ENCODE measurements around the gene SFXN1. TPM values are rescaled to one million over a fixed set of nuclear protein-coding genes. Genes with fewer than 3 reads are reported as not detected.

Gene SFXN1, protein sequence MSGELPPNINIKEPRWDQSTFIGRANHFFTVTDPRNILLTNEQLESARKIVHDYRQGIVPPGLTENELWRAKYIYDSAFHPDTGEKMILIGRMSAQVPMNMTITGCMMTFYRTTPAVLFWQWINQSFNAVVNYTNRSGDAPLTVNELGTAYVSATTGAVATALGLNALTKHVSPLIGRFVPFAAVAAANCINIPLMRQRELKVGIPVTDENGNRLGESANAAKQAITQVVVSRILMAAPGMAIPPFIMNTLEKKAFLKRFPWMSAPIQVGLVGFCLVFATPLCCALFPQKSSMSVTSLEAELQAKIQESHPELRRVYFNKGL
- total RNA-seq = 49.9 and 90.6 TPM in 2 replicates

DNA sequence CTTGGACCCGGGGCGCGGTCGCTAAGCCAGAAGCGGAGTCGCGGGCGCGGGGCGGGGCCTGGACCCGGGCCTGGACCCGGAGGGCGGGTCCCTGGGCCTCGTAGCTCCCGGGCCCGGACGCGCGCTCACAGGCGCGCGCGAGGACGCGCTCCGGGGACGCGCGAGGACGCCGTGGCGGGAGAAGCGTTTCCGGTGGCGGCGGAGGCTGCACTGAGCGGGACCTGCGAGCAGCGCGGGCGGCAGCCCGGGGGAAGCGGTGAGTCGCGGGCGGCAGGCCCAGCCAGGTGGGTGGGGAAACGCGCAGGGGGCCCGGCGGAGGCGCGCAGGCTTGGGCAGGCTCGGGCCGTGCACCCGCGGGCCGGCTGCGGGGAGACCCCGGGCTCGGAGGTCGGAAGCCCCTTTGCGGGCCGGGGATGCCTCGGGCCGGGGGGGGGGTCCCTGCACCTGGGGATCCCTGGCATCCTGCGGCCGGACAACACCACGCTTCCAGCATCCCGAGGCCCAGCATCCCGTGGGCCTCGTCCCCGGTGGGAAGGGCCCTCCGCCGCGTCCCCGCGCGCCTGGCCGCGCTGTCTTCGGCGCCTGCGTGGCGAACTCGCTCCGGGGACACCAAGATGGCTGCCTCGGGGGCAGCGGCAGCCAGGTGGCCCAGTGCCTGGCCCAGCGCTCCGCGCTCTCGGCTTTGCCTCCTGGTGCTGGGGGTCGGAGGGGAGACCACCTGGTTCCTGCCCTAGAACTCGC, at the start of gene SFXN1:
TSS of gene SFXN1 (plus strand) at position 177 of the 741 bp plus-strand sequence. CDS start 13,544 bp downstream, outside the sequence.
- DNase-seq (ENCODE audit: low read depth) = no peak
- peak within 1 kb of the TSS; percentile 65 for H3K4me3 ChIP-seq (ENCODE audit: low read depth, low read length)
- TF ChIP-seq, protein P1, sequence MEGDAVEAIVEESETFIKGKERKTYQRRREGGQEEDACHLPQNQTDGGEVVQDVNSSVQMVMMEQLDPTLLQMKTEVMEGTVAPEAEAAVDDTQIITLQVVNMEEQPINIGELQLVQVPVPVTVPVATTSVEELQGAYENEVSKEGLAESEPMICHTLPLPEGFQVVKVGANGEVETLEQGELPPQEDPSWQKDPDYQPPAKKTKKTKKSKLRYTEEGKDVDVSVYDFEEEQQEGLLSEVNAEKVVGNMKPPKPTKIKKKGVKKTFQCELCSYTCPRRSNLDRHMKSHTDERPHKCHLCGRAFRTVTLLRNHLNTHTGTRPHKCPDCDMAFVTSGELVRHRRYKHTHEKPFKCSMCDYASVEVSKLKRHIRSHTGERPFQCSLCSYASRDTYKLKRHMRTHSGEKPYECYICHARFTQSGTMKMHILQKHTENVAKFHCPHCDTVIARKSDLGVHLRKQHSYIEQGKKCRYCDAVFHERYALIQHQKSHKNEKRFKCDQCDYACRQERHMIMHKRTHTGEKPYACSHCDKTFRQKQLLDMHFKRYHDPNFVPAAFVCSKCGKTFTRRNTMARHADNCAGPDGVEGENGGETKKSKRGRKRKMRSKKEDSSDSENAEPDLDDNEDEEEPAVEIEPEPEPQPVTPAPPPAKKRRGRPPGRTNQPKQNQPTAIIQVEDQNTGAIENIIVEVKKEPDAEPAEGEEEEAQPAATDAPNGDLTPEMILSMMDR (conservative IDR thresholded peaks at IDR 0.05; ENCODE audit: low read depth, low read length) = no peak

DNA sequence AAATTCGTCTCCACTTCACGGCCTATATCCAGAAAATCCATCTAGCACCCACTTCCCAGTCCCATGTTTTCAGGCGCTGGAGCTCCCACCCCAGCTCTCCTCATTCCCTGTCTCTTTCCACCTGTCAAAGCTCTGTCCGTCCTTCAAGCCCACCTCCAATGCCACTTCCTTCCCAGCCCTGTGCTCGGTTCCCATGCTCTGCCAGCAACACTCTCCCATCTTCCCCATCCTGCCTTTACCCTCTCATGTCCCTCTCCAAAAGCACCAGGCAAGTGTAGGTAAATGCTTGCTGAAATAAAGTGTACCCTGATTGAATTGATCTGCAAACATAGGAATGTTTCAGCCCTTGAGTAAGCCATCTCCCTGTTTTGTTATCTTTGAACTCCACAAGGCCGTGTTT, 43.6 kb upstream of the SFXN1 start:
- no peak overlapping the region for H3K4me3 ChIP-seq (ENCODE audit: low read depth, low read length)
- no peak for DNase-seq (ENCODE audit: low read depth)
- TF ChIP-seq, protein P1 (conservative IDR thresholded peaks at IDR 0.05; ENCODE audit: low read depth, low read length) = no peak

DNA sequence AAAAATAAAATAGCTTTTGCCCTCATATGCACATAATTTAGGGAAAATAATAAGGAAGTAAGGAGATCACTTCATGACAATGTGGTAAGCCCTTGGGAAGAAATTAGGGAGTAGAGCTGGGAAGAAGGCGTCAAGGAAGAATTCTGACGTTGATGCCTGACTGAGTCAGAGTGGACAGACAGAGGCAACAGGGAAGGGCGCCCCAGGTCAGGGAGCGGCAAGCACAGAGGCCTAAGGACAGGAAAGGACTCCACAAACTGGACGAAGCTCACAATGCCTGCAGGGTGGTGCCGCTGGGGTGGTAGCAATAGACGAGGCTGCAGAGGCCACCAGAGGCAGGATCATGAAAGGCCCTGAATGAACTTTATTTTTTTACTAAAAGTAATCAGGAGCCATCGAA, 42.0 kb upstream of the SFXN1 start:
- TF ChIP-seq, protein P1 (conservative IDR thresholded peaks at IDR 0.05; ENCODE audit: low read depth, low read length) = no peak
- no peak overlapping the region for H3K4me3 ChIP-seq (ENCODE audit: low read depth, low read length)
- no peak for DNase-seq (ENCODE audit: low read depth)

DNA sequence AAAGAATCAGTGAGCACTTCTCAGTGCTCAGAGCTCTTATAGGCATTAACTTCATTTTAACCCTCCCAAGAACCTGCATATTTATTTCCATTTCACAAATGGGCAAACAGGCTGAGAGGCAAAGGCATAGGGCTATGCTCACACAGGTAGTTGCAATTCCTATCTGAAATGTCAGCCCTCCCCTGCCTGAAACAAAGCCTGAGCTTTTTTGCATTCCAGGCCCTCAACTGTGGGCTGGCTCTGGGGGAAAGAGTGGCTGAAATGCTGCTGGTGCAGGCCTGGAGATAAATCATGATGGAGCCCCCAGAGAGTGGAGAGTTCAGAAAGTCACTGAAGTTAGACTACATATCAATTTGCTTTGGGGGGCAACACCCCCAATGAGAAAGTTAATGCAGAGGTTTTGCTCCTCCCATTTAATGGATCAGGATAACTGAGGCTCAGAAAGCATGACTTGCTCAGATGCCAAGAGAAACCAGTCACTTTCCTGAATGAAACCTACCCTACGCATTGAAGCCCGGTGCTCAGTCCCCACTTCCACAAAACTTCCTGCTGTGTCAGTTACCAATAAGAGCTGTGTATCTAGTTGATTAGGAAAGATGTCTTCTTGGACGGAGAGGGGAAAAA, 40.0 kb upstream of the SFXN1 start:
- DNase-seq (ENCODE audit: low read depth) = no peak
- no peak overlapping the region for H3K4me3 ChIP-seq (ENCODE audit: low read depth, low read length)
- TF ChIP-seq, protein P1 (conservative IDR thresholded peaks at IDR 0.05; ENCODE audit: low read depth, low read length) = no peak

DNA sequence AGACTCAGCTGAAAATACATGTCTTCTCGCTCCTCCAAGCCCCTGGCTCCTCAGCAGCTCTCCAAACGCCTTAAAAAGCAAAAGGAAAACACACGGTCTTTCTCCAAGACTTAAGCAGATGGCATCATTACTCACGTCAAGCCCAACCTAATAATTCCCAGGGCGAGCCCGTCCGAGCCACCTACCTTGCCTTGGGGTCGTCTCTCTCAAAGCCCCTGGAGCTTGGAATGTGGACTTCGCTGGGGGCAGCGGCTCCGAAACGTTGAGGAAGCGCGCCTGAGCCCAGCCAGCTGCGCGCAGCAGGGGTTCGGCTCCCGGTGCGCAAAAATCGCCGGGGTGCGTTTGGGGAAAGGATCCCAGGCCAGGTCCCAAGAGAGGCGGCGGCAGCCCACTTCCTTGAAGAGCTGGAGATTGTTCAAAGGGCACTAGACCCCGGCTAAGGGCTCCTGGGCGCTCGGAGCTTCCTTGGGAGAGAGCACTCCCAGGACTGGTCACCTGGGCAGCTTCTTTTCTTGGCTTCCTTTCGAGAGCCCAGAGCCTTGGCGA, 34.8 kb upstream of the SFXN1 start:
- TF ChIP-seq, protein P1 (conservative IDR thresholded peaks at IDR 0.05; ENCODE audit: low read depth, low read length) = no peak
- no peak overlapping the region for H3K4me3 ChIP-seq (ENCODE audit: low read depth, low read length)
- no peak for DNase-seq (ENCODE audit: low read depth)

DNA sequence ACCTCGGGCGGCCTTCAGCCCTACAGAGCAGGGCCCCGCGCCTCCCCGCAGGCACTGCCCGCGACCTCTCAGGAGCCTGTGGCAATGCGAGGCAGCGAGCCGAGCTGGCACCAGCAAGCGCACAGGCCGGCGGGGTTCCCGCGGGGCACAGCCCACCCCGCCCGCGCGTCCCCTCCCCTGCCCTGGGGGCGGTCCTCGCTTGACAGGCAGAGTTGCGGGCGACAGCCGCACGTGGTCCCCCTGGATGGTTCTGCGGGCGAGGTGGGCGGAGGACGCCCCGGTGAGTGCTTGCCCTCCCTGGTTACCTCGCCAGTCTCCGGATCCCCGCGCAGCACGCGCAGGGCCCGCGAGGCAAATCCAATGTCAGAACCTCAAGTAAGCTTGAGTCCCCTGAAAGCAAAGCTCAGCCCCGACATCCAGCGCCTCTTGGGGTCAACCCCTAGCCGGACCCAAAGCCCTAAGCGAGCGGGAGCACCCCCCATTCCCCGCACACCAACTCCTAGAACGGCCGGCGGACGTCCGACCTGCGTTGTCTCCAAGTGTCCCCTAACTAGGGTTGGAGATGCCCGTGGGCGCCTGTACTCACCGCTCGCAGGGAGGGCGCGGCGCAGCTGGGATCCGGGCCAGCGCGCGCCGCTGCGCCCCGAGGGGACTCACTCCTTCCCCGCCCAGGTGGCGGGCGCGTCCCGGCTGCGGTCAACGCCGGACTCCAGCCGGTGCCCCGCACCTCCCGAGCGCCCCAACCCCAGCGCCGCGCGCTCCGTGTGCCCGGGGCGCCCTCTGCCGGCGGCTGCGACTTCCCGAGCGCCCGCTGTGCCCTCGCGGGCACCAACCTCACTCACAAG, 34.1 kb upstream of the SFXN1 start, which contains the start of gene DRD1:
TSS of gene DRD1 (minus strand) at position 123 of the 845 bp plus-strand sequence. CDS start 1,083 bp downstream, outside the sequence.
- H3K4me3 ChIP-seq (ENCODE audit: low read depth, low read length) = no peak within 1 kb of the TSS
- no peak for DNase-seq (ENCODE audit: low read depth)
- TF ChIP-seq, protein P1 (conservative IDR thresholded peaks at IDR 0.05; ENCODE audit: low read depth, low read length) = peak; percentile 56
